PC-9 (cell line): ENCODE data around the gene ZP1.

ENCODE experiments used
- CTCF ChIP-seq: fragments of 200-600 bp; sonication (generic); conservative IDR thresholded peaks from 2 replicates; pipeline ENCODE4 v1.6.1; 2017; ENCODE audit warnings: mixed run types, antibody characterized with exemption, mild to moderate bottlenecking, moderate library complexity
- EZH2 ChIP-seq: fragments of 200-600 bp; sonication (generic); IDR thresholded peaks from 2 replicates; pipeline ENCODE4 v1.8.0; 2017; ENCODE audit warnings: antibody characterized with exemption, low read depth

GRCh38 chr11:60844870-60845221, 22.5 kb upstream of the ZP1 start:
- TF ChIP-seq CTCF (no peak), EZH2 (no peak)
